Activated CD4-positive, alpha-beta T cell treated with anti-CD3 and anti-CD28 coated beads for 48 hours (primary cell): ENCODE measurements around the gene MOCS1.

Experiments
- DNase-seq: peaks from one replicate; pipeline ENCODE4 v3.0.0-alpha.2; 2020

MOCS1 gene

DNA sequence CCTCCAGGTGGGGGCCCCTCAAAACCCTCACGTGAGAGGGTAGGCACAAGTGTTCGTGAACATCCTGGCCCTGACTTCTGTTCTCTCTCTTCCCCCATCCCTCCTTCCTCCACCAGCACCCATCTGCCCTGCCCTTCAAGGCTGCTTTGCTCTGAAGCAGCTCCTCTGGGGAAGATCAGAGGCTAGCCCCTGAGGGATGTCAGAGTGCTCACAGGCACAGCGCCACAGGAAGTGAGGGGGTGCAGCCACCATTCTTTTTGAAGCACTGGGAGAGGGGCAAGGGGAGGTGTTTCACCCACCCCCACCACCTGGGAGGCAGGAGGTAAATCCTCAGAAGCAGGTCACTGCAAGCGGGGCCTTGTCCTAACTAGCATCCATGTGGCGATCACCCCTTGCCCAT lies 11.4 kb downstream of the MOCS1 start:
- DNase-seq = no peak

DNA sequence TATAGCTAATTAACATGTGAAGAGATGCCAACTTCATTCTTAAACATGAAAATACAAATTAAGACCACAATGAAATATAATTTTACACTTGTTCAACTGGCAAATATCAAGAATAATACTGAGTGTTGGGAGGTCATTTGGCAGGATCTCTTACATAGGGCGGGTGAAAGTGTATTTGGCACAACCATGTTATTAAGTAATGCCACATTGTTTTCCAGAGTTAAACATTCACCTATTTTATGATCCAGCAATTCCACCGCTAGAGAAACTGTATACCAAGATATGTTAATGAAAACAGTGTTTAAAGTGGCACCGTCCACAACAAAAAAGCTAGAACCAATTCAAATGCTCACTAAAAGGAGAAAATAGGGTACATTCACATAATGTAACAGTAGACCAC lies 14.1 kb downstream of the MOCS1 start:
- DNase-seq = no peak

DNA sequence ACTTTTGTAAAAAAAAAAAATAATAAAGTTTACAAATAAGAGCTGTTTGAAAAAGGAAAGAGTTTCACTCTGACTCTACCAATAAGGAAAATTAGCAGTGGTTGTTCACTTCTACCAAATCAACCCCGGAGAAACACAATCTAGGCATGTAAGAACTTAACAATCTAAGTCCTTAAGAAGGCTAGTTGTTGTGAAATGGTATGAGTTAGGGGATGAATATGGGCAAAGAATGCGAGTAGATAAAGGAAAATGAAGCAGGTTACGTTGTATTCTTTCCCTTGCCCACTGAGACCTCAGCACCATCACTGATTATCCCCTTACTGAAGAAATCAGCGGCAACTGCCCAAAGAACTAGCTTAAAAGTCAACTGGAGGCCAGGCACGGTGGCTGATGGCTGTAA lies 15.4 kb downstream of the MOCS1 start:
- no peak for DNase-seq

DNA sequence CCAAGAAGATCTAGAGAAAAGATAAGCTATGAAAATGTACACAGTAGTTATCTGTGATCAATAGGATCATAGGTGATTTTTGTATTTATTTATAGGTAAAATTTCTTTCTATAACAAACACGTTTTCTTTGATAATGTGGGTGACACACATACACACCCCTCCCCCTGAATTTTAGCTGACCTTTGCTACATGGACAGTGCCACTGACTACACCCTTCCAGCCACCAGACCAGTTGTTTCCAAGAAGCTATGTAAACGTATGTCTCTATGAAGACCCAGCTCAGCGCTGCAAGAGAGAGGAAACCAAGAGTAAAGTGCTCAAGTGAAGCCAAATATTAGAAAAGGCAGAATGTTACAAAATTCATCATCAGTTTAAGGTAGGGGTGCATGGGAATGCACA lies 16.3 kb downstream of the MOCS1 start:
- DNase-seq = no peak

DNA sequence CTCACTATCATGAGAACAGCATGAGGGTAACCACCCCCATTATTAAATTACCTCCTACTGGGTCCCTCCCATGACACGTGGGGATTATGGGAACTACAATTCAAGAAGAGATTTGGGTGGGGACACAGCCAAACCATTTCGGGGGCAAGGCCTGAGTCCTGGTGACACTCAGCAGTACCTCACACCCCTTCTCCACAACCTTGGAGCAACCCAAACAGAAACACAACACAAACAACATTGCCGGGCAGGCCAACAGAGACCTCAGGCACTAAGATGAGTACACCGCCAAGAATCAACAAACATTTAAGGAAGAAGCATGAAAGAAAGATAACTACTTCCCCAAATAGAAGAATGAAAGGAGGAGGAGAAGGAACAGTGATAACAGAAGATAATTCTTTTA lies 16.9 kb downstream of the MOCS1 start:
- DNase-seq = no peak

DNA sequence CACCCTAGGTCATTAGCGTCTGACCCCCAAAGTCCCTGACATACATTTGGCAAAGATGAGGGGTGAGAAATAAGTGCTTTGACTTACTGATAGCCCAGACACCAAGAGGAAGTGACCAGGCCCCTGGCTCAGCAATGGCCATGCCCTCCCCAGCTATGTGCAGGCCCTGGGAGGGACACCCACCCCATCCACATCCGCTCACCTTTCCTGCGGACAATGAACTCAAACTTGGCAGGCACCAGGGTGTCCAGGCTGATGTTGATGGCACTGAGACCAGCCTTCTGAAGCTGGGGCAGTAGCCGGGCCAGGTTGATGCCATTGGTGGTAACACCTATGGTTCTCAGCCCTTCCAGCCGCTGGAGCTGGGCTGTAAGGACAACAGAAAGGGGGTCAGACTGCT lies 18.4 kb downstream of the MOCS1 start:
- no peak for DNase-seq

DNA sequence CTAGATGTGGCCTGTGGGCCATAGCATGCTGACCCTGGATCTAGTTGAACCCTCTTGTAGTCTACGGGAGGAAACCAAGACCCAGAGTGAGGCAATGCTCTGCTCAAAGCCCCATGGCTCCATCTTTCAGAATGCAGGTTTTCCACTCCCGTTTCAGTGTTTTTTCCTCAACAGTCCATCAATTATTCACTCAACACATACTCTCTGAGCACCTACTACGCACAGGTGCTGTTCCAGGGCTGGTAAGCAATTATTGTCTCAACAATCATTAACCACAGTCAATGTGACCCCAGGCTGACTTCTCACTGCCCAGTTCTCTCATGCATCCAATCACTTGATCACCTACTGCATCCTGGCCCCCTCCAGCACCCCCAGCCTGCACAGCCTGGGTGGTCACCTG lies 20.0 kb downstream of the MOCS1 start:
- DNase-seq = no peak

DNA sequence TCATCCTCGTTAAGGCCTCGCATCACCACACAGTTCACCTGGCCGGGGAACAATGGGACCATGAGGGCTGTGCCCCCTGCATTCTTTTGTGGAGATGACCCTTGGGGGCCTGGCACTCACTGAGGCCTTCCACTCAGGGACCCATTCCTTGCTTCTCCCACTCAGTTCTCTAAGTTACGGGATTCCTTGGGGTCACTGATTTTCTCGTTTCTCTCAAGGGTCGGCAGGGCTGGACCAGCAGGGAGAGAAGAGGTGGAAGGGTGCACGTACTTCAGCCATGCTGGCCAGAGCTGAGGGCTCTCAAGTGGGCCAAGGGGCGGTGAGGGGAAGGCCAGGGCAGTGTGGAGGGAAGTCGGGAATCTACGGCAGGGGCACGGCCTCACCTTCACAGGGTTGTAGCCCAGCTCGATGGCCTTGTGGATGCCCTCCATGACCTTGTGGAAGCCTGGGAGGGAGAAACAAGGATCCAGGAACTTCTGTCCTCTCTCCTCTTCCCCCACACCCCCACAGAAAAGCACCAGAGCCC lies 20.8 kb downstream of the MOCS1 start:
- no peak for DNase-seq

DNA sequence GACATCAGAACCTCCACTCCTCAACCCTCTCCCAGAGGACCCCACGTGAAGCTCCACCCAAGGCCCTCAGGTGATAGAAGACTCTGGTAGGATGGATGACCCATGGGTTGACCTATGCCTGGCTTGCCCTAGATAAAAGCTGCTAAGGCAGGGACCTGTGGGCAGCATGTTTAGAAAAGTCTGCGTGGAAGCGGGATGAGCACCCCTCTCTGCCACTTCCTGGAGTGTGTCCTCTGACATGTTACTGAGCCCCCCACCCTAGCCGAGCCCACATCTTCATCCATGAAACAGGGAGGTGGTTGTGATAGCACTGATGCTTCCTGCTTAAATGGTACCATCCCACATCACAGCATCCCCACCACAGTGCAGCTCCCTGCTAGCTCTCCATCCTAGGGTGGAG lies 21.8 kb downstream of the MOCS1 start:
- no peak for DNase-seq

DNA sequence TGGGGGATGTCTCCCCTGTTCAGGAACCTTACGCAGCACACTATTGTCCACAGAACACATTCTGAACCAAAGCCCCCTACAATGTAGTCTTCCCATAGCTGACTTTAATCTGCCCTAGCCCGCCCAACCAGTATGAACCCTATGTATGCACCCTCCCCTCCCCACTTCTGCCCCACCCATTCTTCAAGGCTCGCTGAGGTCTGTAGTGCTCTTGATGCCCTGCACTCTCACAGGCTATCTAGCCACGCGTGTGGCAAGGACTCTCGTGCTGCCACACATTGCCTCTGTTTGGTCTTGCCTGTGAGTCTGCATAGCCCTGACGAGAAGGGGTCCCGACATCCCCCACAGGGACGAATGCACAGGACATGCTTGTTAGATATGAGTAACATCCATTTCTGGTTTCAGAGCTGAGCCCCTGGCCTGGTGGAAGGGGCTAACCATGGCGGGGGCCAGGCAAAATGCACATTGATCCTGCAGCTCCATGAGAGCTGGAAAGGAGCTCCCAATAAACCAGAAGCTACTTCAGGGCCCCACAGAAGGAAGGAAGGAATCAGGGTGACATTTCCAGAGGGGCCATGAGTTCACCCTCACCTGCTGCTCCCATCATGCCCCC lies 22.6 kb downstream of the MOCS1 start:
- no peak for DNase-seq

DNA sequence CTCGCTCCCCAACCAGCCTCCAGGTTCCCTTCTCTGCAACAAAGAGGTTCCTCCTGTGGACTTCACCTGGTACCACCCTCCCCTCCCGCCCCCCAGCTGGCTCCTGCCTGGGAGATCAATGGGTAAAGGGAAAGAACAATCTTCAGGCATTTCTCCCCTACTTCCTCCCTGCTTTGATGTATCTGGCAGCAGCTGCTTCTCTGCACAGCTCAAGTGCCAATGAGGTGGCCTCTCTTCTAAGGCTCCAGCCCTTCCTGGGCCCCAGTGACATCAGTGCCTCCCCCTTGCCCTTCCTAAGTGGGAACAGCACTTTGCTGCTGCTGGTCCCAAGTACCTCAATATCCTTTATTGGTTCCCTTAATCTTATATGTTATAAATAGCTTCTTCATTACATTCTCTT lies 23.5 kb downstream of the MOCS1 start:
- DNase-seq = no peak

DNA sequence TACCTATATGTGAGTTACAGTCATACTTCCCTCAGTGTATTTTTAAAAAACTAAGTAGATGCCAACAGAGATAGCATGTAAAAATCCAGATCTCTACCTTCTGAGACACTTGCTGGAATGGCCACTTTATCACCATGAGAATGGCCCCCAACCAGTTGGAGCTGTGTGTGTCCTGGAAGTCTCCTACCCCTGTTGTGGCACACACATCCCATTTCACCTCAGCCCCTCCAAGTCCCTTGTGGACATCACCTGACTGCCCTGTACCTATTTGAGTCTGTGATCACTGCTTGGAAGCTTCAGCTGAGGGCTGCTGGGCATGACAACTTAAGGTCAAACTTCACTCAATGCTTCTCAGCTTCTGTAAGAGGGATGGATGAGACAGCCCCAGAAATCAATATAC lies 24.1 kb downstream of the MOCS1 start:
- no peak for DNase-seq

DNA sequence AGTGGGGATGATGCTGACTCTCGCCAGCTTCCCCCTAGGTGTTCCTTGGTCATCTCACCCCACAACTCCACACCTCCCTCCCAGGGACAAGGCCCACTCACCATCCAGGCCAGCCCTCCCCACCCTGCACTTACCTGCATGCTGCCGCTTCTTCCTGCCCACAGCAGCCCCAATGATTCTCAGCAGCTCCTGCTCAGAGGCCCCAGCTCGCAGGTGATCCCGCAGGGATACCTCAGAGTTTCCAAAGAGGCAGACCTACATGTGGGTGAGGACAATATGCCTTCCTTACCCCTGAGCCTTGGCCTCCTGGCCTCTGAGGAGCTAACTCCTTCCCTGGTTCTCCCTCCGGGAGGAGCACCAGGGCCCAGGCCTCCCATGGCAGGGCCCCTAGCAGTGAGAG lies 24.6 kb downstream of the MOCS1 start:
- DNase-seq = no peak

DNA sequence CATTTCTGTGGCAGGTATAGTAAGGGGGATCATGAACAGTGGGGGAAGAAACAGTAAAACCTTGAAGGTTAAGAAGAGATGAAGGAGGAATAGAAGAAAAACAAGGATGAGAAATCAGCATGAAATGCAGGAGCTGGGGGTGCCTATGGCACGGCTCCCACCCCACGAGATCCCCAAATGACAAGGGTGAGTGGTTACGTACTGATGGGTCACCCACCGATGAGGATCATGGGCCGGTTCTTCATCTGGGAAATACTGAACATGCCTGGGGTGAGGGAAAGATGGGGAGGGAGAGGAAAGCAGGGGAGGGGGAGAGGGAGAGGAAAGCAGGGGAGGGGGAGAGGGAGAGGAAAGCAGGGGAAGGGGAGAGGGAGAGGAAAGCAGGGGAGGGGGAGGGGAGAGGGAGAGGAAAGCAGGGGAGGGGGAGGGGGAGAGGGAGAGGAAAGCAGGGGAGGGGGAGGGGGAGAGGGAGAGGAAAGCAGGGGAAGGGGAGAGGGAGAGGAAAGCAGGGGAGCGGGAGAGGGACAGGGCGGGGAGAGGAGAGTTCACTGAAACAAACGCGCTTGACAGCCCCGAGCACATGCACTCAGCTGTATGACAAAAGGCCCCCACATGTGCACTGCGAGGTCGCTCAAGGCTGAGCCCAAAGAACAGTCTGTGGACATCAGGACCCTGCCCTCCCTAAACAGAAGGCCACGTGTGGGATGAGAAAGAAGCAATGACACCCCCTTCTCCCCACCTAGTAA lies 25.3 kb downstream of the MOCS1 start:
- no peak for DNase-seq

DNA sequence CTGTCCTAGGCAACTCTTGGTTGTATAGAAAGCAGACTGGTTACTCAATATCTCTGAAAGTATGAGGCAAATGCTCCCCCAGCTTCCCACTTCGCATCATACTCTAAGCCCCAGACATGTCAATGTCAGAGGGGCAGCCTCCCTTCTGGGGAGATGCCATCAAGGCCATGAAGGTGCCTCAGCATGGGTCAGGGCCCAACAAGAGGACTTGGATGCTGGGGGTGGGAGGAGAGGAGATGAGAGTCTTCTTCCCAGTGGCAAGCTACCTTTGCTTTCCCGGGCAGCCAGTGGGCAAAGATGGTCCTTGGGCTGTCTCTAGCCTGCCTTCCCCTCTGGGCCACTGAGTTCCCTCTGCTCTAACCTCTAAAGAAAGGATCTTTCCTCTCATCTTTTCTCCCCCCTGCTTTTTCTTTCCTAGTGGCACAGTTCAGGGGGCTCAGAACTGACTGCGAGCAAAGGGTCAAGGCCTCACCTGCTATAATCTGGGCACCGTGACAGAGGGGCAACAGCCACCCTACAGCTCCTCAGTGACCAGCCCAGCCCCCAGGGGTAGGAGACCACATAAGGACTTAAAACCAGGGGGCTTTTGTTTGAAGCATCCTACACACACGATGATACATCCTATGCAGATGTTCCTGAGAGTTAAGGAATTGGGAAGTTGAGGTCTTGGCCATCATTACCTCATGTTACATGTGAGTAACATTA lies 26.2 kb downstream of the MOCS1 start:
- no peak for DNase-seq

DNA sequence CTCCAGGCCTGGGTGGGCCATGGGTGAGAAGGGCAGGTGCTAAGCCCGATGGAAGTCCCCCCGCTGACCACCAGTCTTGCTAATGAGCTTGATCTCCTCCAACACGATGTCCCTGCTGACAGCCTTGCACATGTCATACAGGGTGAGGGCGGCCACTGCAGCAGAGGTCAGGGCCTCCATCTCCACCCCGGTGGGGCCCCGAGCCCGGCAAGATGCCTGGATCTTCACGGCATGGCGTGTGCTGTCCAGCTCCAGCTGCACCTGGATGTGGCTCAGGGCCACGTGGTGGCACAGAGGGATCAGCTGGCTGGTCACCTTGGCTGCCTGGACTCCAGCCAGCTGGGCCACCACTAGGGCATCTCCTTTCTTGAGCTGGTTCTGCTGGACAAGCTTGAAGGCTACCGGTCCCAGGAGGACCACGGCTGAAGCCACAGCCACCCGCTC lies 27.9 kb downstream of the MOCS1 start:
- DNase-seq = no peak

DNA sequence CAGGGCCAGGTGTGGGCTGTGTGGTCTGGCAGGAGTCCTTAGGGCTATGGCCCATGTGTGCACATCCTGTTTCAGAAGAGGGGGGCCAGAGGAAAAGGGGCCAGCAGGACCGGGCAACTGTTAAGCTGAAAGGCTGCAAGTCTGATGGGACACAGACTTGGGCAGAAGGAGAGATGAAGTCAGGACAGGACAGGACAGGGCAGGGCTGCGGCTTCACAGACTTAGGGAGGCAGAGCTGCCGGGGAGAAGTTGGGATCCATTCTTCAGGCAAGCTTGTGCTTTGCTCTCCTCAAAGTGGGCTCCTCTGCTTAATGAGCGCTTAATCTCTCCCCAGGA lies 28.7 kb downstream of the MOCS1 start:
- DNase-seq = no peak

DNA sequence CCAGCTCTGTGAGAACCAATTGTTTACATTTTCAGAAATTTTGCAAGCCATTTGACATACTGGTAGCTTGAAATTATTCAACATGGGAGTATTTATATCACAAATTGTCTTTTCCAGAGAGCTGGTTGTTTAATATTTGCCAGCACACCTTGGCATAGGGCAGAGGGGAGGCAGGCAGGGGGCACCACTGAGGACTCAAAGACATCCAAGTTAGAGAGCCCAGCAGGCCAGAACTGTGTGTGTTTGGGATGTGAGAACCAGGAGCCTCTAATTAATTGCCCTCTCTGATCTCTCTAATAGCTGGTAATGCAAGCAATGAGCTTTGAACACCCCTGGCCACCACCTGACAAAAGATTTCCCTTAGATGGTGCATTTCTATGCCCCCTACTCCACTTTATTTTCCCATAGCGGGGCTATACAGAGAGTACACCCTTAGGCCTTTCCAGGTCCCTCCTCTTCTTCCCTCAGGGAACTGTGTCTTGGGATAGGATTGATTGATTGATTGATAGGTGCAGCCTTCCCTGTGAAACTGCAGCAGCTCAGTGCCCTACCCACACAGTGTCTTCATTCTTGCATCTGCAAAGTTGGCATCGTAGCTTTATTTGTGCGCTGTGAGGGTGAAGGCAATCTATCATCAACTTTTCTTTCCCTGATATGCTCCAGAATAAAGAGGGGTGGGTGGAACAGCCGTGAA lies 29.2 kb downstream of the MOCS1 start:
- DNase-seq = no peak

DNA sequence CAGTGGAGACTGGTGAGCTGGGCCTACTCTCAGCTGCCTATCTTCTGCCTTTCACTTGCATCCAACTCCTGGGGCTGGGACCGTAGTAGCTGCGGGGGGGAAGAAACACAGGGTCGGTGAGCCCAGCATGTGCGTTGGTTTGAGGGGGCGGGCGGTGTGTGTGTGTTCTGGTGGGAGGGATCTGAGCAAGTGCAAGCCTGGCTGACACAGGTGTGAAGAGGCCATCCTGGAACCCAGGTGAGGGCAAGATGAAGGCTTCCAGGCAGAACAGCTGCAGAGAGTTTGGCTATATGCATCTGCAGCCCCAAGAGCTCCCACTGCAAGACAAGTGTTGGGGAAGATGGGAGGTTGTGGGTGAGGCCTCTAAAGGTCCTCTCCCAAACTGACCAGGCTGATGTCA lies 30.6 kb downstream of the MOCS1 start:
- no peak for DNase-seq

DNA sequence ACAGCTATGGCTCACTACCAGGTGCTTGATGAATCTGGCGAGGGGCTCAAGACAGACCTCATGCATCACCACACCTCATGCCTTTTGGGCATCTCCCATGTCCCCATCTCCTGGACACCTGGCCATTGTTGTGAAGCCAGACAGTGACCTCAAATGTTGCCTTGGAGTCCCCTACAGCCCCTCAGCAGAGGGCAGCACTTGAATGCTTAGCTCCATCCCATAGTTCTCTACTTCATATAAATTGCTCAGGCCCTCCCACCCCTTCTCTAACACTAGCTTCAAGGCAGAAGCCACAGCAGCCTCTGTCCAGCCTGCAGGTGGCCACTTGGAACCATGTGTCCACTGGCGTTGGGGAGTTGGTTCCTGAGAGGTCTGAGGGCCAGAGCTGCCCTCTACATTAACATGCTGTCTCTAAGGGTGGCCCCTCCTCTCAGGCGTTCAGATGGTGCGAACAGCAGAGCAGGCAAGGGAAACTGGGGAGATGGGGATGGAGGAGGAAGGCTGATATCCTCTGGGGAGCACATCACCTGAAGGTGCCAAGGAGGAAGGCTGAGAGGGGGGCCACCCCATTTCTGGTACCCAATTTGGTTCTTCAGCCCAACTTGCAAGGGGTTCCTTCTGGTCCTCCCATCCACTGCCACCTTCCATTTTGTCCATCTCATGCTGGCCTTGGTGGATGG lies 31.3 kb downstream of the MOCS1 start:
- DNase-seq = no peak

DNA sequence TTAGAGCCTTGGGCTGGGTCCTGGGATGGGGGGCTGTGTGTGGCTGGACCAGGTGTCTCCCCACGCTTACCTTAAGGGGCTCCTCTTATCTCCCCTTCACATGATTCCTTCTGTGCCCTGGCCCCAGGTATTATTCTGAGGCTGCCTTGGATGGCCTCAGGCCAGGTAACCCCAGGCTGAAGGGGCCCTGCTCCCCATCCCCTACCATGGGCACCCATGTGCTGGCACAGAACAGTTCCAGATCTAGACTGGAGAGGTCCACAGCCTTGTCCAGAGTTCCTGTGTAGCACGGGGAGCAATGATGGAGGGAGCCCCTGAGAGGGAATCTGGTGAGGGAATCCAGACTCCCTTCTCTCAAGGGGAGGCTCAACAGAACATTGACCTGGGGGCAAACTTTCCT lies 32.1 kb downstream of the MOCS1 start:
- DNase-seq = no peak

DNA sequence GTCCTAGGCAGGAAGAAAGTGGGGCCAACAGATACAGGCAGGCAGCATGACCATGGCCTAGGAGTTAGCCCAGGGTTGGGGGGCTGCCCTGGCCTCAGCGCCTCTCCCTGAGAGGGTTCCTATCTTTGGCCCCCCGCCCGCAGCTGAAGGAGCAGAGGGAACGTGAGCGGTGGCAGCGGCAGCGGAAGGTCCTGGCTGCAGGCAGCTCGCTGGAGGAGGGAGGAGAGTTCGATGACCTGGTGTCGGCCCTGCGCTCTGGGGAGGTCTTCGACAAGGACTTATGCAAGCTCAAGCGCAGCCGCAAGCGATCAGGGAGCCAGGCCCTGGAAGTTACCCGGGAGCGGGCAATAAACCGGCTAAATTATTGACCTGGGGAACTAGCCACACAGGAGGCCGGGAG lies 32.6 kb downstream of the MOCS1 start:
- no peak for DNase-seq

DNA sequence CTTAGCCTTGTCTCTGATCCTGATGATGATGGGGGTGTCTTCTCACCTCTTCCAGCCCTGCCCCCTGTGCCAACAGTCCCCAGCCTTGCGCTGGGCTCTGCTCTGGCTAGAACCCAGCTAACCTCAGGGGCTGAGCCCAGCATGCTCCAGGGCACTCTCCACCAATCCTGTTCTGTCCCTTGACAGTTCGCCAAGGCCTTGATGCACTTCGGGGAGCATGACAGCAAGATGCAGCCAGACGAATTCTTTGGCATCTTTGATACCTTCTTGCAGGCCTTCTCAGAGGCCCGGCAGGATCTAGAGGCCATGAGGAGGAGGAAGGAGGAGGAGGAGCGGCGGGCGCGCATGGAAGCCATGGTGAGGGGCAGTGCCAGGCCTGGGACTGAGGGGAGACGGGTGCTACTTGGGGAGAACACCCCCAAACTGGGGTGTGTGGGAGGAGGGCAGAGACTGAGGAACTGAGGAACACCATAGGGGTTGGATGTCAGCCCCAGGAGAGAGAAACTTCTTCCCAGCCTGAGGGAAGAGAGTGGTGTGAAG lies 33.1 kb downstream of the MOCS1 start:
- DNase-seq = no peak
